ENCODE results near the gene SIDT1. TPM values are rescaled to one million over a fixed set of nuclear protein-coding genes. Genes with fewer than 3 reads are reported as not detected.

Gene SIDT1
- total RNA-seq, 1 experiment from 2014 or later, result not detected

DNA sequence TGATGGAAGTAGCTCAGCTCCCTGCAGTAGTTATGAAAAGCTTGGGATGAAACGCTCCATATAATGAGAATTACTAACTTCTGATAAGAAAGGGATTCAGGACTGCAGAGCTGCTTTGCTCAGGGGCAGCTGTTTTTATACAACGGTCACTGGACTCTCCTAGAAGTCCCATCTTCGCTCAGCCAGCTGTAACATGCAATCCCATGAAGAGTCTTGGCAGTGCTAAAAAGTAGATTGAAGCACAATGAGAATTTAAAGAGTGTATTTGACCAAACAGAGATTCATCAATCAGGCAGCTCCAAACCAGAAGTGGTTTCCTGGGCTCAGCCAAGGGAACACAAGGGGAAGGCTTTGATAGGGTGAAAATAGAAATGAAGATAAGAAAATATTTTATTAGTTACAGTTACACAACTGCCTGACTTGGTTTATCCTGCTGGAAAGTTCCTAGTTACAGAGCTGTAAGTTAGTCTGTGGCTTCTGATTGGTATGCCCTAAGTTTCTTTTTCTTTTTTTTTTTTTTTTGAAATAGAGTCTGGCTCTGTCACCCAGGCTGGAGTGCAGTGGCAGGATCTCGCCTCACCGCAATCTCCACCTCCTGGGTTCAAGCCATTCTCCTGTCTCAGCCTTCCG, 24.1 kb downstream of the SIDT1 start:
- no peak overlapping the region for H3K4me3 Mint-ChIP-seq
- Histone ChIP-seq H2AFZ (ENCODE audit: low read length) (no peak overlapping the region), H3T11ph (ENCODE audit: low read length) (no peak overlapping the region), H3K27ac (ENCODE audit: insufficient read length, low read depth, low read length) (no peak overlapping the region), H3K56ac (ENCODE audit: insufficient read length, low read depth, low read length) (no peak overlapping the region), H2BK5ac (ENCODE audit: insufficient read length, low read length) (no peak overlapping the region), H2BK12ac (ENCODE audit: insufficient read length, low read depth, low read length) (no peak overlapping the region), H3K4me2 (ENCODE audit: insufficient read depth, insufficient read length, low read length) (no peak overlapping the region), H3K23ac (ENCODE audit: insufficient read length, low read depth, low read length) (no peak overlapping the region), H3K23me2 (ENCODE audit: insufficient read length, low read depth, low read length, poor library complexity, severe bottlenecking) (no peaks in the 10 kb centered on the region), H3K18ac (ENCODE audit: insufficient read length, low read depth, low read length) (no peak overlapping the region), H3K9me3 (ENCODE audit: control insufficient read depth, low read depth, low read length) (no peaks in the 10 kb centered on the region), H4K8ac (replicated peaks; ENCODE audit: insufficient read length, low read depth, low read length) (no peak overlapping the region), H3K4me1 (ENCODE audit: insufficient read depth, low read length) (no peaks in the 10 kb centered on the region), H3K4ac (ENCODE audit: low read depth, low read length) (no peak overlapping the region), H4K91ac (ENCODE audit: insufficient read length, low read depth, low read length) (no peak overlapping the region), H2BK20ac (ENCODE audit: low read depth, low read length, poor library complexity, severe bottlenecking) (no peak overlapping the region), H3K79me1 (ENCODE audit: insufficient read depth, low read depth, low read length, poor library complexity, severe bottlenecking) (no peaks in the 10 kb centered on the region), H3K79me2 (ENCODE audit: insufficient read depth, low read length) (no peaks in the 10 kb centered on the region), H2BK15ac (ENCODE audit: low read depth, low read length) (no peak overlapping the region), H4K20me1 (ENCODE audit: control insufficient read depth, insufficient read depth, insufficient read length) (no peaks in the 10 kb centered on the region), H3K14ac (ENCODE audit: insufficient read depth, low read length) (no peak overlapping the region), H2BK120ac (ENCODE audit: low read depth, low read length, poor library complexity, severe bottlenecking) (no peak overlapping the region), H3K27me3 (ENCODE audit: insufficient read depth, low read length) (no peaks in the 10 kb centered on the region), H2AK5ac (ENCODE audit: insufficient read length, low read length) (no peak overlapping the region), H3K9ac (ENCODE audit: extremely low read depth, insufficient read length, low read length) (no peak overlapping the region), H4K5ac (ENCODE audit: insufficient read length, low read depth, low read length) (no peak overlapping the region)
- TF ChIP-seq, protein P1, sequence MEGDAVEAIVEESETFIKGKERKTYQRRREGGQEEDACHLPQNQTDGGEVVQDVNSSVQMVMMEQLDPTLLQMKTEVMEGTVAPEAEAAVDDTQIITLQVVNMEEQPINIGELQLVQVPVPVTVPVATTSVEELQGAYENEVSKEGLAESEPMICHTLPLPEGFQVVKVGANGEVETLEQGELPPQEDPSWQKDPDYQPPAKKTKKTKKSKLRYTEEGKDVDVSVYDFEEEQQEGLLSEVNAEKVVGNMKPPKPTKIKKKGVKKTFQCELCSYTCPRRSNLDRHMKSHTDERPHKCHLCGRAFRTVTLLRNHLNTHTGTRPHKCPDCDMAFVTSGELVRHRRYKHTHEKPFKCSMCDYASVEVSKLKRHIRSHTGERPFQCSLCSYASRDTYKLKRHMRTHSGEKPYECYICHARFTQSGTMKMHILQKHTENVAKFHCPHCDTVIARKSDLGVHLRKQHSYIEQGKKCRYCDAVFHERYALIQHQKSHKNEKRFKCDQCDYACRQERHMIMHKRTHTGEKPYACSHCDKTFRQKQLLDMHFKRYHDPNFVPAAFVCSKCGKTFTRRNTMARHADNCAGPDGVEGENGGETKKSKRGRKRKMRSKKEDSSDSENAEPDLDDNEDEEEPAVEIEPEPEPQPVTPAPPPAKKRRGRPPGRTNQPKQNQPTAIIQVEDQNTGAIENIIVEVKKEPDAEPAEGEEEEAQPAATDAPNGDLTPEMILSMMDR (conservative IDR thresholded peaks at IDR 0.05), result no peak
- no peaks in the 10 kb centered on the region for H3K36me3 Mint-ChIP-seq (ENCODE audit: insufficient read depth in 1 of 3, low read depth in 3 of 3)
- no peaks in the 10 kb centered on the region for H3K9me3 Mint-ChIP-seq
- H3K4me1 Mint-ChIP-seq, result peaks cover 0 to 2% of the 10 kb centered on the region in 2 experiments; a peak in 1 of 4 replicates
- WGBS (ENCODE audit: extremely low coverage, insufficient read length, low lambda C conversion rate), result no CpG with 5 or more reads among the region's 6 CpGs
- no peak overlapping the region for H3K27ac Mint-ChIP-seq
- no peak for DNase-seq
- H3K27me3 Mint-ChIP-seq (ENCODE audit: low read depth), result no peaks in the 10 kb centered on the region

Data from H9 (cell line).